ENCODE measurements around the gene DHDH. TPM values are rescaled to one million over a fixed set of nuclear protein-coding genes. Genes with fewer than 3 reads are reported as not detected.

The DHDH gene
- total and polyA plus RNA-seq, 2 of the 13 experiments (the other 11 are each of a cell fraction or from before 2014, with no cell fraction given) = 0.13 to 0.91 TPM

- TF ChIP-seq ZNF674 (CRISPR knock-in tag; IDR thresholded peaks at IDR 0.05; ENCODE audit: low read depth) (no peak), TMF1 (CRISPR knock-in tag; IDR thresholded peaks at IDR 0.05; ENCODE audit: low read depth) (peak; percentile 46), ZNF772 (CRISPR knock-in tag; IDR thresholded peaks at IDR 0.05) (0 out of 2 replicates have a peak, but pooled peaks have one; percentile 21), ZNF616 (CRISPR knock-in tag; IDR thresholded peaks at IDR 0.05; ENCODE audit: low read depth) (0 out of 2 replicates have a peak, but pooled peaks have one; percentile 33), HNF1A (IDR thresholded peaks at IDR 0.05; ENCODE audit: low read depth) (no peak), HNF1A (CRISPR knock-in tag; IDR thresholded peaks at IDR 0.05; ENCODE audit: borderline replicate concordance) (no peak), ADNP (CRISPR knock-in tag; IDR thresholded peaks at IDR 0.05) (no peak), RNF219 (CRISPR knock-in tag; IDR thresholded peaks at IDR 0.05) (no peak), FOXO1 (CRISPR knock-in tag; IDR thresholded peaks at IDR 0.05) (no peak), ZNF276 (CRISPR knock-in tag; IDR thresholded peaks at IDR 0.05; ENCODE audit: low read depth) (no peak)
- TF ChIP-seq, protein P1, sequence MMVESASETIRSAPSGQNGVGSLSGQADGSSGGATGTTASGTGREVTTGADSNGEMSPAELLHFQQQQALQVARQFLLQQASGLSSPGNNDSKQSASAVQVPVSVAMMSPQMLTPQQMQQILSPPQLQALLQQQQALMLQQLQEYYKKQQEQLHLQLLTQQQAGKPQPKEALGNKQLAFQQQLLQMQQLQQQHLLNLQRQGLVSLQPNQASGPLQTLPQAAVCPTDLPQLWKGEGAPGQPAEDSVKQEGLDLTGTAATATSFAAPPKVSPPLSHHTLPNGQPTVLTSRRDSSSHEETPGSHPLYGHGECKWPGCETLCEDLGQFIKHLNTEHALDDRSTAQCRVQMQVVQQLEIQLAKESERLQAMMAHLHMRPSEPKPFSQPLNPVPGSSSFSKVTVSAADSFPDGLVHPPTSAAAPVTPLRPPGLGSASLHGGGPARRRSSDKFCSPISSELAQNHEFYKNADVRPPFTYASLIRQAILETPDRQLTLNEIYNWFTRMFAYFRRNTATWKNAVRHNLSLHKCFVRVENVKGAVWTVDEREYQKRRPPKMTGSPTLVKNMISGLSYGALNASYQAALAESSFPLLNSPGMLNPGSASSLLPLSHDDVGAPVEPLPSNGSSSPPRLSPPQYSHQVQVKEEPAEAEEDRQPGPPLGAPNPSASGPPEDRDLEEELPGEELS (CRISPR knock-in tag; IDR thresholded peaks at IDR 0.05) = no peak; the same call in 1 of the 2 replicates
These were observed 32.5 kb downstream of the DHDH start (continued) for GRCh38 chr19:48965806-48966540.
